Stimulated activated CD4-positive, alpha-beta T cell treated with anti-CD3 and anti-CD28 coated beads, Interleukin-4, amount 100 ng/mL, for 48 hours (primary cell): ENCODE data around the gene KCNH8.
"Not testable (repeated sequence)": the region's sequence is repeated elsewhere in the genome, so short reads cannot be mapped to it uniquely, and the experiment has no call there.

Experiments used
- DNase-seq, 2 donors: peaks; one replicate each; pipeline ENCODE4 v3.0.0-alpha.2; 2020; ENCODE audit warnings: low read depth in 2 of 2

KCNH8 gene

DNA sequence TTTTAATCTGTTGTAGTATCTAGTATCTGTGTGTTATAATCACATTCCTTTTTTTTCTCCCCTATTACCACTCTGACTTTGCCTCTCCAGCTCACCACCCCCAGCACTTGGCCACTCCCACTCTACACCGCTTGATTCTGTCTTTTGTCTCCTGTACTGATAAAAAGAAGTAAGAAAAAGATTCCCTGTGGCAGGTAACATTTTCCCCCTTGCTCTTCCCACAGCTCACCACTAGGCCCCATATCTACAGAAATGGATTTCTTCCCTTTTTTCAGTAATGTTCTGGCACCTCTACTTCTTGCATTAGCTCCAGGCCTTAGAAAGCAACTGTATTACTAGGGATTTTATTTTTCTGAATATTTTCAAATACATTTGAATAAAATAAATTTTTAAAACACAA, 25.6 kb downstream of the KCNH8 start:
- DNase-seq, result no peak

DNA sequence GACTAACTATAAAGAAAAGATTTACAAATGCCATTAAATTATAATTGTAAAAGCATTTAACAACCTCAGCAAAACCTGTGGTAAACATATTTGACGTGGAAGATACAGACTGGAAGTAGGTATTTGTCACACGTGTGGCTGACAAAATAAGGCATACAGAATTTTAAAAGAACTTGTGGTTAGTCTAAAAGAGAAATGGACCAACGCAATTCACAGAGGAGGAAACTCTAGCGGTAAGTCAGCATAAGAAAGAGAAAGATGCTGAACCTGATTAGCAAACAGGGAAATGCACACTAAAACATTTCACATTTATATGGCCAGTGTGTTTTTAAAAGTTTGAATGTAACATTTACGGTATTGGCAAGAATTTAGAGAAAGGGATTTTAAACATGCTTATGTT, 35.3 kb downstream of the KCNH8 start:
- DNase-seq, result no peak

- no peak for DNase-seq
Observed at GRCh38 chr3:19190126-19190525, 41.8 kb downstream of the KCNH8 start.

DNA sequence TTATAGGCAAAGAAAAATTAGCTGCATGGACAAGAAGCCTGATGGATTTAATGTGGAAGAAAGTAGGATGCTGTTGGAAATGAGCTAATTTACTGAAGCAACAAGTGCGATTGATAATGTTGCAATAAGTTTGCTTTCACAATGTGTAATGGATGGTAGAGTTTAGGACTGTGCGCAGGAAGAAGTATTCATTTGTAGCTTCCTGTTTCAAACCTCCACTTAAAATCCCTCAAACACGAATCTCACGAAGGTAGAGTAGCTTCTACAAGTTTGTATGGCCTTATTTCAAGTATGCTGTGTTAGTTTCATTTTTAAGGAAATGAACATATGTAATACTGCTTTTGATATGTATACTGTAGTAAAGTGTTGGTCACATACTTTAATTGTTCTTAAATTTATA, 42.3 kb downstream of the KCNH8 start:
- DNase-seq, result no peak

- no peak for DNase-seq
Observed at GRCh38 chr3:19199131-19199530, 50.8 kb downstream of the KCNH8 start.

DNA sequence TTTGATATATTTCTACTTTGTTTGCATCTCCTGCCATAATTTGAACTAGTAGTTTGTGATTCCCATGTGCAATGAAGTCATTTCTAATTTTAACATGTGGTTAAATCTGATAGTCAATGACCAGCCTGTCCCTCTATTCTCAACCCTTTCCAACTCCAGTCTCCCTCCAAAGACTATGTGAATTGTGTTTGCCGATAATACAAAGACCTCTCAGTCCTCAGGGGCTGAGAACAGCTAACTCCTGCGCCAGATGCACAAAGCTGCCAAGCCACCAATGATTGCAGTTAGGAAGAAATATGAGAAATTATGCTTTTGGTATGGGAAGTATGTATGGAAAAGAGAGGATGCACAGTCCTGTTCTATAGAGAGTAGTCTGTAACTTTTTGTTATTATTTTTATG, 54.0 kb downstream of the KCNH8 start:
- no peak for DNase-seq

DNA sequence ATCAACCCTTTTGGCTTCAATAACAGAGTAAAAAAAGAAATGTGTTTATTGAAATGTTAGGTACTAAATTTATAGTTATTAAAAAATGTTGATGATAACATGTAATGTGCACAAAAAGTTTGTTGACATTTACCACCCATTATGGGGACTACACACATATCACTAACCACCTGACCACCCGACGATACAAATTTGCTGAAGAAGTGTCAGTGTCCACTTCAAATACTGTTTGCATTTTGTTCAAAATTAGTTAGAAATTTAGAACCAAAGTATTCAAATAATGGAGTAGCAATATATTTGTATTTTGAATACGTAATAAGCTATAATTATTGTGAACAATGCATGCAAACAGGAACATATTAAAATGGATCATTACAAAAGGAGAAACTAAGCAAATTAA, 54.4 kb downstream of the KCNH8 start:
- DNase-seq, result no peak

- DNase-seq, result no peak
Observed at GRCh38 chr3:19206540-19206939, 58.2 kb downstream of the KCNH8 start.

DNA sequence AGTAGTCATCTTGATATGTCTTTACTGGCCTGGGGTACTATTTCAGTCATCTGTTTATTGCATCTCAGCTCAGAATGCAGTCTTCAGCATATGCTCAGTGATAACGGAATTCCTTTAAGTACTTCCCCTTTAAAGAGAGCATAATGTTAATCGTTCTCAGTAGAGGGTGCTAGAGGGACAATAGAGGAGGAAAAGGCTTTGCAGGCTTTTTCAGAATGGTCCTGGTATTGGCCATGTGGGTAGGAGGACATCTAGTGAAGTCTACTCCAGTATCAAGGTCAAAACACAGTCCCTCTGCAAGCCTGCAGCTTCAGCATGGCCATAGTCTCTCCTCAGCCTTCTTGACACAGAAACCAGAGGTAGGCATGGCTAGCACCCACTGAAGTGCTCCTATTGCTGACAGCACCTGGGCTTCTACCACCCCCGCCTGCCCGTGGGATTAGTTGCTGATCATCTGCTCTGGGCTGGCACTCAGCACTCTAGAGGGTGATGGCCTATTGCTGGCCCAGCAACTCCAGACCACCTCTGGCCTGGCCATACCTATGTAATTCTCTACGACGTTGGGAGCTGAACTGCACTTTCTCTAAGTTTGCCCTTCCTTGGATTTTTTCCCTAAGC, 65.4 kb downstream of the KCNH8 start:
- DNase-seq, result no peak

DNA sequence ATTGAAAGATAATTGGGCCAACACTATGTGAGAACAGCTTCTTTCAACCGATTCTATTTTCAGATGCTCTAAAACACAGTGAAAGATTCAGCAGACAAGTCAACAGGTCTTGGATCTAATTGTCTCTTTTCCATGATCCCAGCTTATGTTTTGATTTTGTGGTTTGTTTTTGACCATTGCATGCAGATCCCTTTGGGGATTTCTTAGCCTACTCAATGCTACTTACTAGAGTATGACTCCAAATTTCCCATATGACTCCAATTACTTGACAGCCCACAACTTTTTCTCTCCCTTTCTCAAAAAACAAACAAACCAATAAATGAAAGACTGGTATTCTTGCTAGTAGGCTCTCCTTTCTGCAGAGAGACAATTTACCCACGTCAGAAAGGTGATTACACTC, 67.1 kb downstream of the KCNH8 start:
- DNase-seq, result no peak

- DNase-seq, result no peak
Observed at GRCh38 chr3:19216669-19217337, 68.5 kb downstream of the KCNH8 start.

GRCh38 chr3:19220311-19220710, 72.0 kb downstream of the KCNH8 start:
- no peak for DNase-seq

- no peak for DNase-seq
Observed at GRCh38 chr3:19221081-19221480, 72.8 kb downstream of the KCNH8 start.

- no peak for DNase-seq
Observed at GRCh38 chr3:19226479-19226878, 78.2 kb downstream of the KCNH8 start.

- no peak for DNase-seq
Observed at GRCh38 chr3:19228167-19228566, 79.9 kb downstream of the KCNH8 start.

DNA sequence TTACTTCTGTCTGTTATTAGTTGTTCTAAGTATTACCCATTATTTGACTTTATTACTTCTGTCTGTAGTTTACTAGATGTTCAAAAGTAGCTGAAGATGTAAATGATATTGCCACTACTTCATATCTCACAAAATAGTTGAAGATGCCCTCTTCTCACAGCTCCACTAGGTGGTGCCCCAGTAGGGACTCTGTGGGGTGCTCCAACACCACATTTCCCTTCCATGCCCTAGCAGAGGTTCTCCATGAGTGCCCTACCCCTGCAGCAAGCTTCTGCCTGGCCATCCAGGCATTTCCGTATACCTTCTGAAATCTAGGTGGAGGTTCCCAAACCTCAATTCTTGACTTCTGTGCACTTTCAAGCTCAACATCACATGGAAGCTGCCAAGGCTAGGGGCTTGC, 80.8 kb downstream of the KCNH8 start:
- DNase-seq, result no peak

GRCh38 chr3:19229881-19230280, 81.6 kb downstream of the KCNH8 start:
- not testable (repeated sequence) for DNase-seq

DNA sequence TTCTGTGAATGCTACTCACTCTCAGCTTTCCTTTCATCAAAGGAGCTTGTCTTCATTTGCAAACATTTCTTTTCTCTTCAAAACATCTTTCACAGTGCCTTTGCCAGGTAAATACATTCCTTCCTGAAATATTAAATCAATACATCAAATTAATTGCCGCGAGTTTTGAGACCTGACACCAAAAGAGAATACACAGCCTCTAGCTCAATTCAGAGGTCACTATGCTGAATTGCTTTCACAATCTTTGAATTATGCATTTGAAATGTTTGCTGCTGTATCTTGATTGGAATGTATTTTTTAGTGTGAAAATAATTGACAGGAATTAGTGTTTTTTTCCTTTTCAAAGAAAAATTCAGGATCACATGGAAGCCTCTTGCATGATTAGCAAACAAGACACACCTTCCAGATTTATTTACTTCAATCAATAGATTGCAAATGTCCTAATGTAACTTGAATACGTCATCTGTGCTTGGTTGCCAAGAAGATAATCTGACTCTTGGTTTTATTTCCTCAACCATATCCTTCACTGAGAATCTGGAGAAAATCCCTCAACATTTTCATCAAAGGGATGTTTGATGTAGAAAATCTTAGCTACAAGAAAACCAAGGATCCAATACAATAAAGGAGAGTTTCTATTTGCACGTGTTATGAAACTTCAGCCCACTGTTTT, 83.6 kb downstream of the KCNH8 start:
- no peak for DNase-seq

GRCh38 chr3:19232566-19232965, 84.3 kb downstream of the KCNH8 start:
- no peak for DNase-seq

DNA sequence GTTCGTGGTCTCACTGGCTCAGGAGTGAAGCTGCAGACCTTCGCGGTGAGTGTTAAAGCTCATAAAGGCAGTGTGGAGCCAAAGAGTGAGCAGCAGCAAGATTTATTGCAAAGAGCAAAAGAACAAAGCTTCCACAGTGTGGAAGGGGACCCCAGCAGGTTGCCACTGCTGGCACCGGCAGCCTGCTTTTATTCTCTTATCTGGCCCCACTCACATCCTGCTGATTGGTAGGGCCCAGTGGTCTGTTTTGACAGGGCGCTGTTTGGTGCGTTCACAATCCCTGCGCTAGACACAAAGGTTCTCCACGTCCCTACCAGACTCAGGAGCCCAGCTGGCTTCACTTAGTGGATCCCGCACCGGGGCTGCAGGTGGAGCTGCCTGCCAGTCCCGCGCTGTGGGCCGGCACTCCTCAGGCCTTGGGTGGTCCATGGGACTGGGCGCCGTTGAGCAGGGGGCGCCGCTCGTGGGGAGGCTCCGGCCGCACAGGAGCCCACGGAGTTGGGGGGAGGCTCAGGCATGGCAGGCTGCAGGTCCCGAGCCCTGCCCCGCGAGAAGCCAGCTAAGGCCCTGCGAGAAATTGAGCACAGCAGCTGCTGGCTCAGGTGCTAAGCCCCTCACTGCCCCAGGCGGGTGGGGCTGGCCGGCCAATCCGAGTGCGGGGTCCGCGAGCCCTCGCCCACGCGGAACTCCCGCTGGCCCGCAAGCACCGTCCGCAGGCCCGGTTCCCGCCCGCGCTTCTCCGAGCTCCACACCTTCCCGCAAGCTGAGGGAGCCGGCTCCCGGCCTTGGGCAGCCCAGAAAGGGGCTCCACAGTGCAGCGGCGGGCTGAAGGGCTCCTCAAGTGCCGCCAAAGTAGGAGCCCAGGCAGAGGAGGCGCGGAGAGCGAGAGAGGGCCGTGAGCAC, 85.8 kb downstream of the KCNH8 start:
- not testable (repeated sequence) for DNase-seq

GRCh38 chr3:19248143-19248542, 99.8 kb downstream of the KCNH8 start:
- no peak for DNase-seq

GRCh38 chr3:19248767-19249166, 100.5 kb downstream of the KCNH8 start:
- DNase-seq, result no peak
